Epithelial cell of prostate (primary cell): ENCODE measurements around the gene EFNB2.

Experiments
- DNase-seq: peaks from one replicate; pipeline ENCODE4 v3.0.0-alpha.2; 2011; ENCODE audit warnings: low read depth, low spot score
- H3K27ac ChIP-seq: fragments of 450-650 bp; 2 replicates; pipeline ENCODE4 v1.5.1; 2017; ENCODE audit warnings: mild to moderate bottlenecking

Gene EFNB2

GRCh38 chr13:106551350-106551749, 15.9 kb upstream of the EFNB2 start:
- no peak for DNase-seq
- H3K27ac ChIP-seq, result no peak overlapping the region

DNA sequence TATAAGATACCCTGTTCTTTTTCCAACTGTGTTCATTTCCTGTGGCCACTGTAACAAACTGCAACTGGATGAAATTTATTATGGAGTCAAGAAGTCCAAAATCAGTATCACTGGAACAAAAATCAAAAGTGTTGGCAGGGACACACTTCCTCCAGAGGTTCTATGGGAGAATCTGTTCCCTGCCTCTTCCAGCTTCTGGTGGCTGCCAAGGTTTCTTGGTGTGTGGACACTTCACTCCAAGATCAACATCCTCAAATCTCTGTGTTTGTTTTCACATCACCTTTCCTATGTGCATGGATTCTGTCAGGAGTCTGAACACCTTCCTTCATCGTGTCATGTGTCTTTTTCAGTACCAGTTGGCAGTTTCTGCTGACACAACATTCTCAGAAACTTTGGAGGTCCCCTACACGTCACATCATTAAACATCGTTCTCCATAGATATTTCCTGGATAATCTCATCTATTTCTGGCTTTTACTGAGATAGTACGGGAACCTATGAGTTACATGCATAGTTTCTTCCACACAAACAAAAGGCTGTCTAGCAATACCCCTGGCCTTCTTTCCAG, 15.2 kb upstream of the EFNB2 start:
- no peak for DNase-seq
- H3K27ac ChIP-seq, result no peak overlapping the region

DNA sequence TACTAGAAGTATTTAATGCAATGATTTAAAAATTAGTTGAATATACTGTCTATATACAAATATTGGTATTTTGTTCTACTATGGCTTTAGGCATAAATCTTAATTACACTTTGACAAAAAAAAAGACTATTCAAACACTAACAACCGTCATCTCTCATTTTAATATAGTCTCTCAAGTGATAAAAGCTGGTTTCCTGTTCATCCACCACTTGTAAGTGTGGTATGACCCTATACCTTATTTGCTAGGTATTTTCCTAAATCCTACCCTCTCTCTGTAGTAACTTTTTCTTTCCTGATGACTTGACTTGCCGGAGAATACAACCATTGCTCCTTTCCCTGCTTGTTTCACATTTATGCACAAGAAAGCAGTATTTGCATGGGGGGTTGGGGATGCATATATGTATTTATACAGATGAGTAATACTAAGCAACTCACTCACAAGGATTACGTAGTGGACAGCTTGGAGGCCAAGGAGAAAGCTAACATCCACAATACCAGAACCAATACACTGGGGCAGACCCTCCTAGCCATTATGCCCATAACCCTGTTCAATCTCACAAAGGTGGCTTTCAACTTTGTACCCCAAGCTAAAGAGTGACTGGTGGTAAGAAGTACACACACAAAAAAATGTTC, 12.7 kb upstream of the EFNB2 start:
- H3K27ac ChIP-seq, result no peak overlapping the region
- DNase-seq, result no peak

DNA sequence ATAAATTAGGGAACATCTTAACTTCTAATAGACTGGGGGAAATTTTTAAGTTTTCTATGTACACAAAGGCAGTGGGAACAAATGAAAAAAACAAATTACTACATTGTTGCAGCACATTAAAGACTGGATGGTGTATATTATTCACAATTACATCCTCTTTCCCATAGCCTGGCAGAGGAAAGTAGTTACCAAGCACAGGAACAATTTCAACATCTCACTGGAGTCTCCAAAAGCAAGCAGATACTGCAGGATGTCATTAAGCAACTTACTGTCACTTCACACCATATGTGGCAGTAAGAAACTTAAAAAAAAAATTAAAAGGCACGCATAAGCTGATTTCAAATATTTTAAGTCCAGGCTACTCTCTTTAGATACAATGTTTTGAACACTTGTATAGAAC, 6.4 kb upstream of the EFNB2 start:
- no peak for DNase-seq
- no peak overlapping the region for H3K27ac ChIP-seq

- no peak for DNase-seq
Measured at GRCh38 chr13:106540613-106541012, 5.2 kb upstream of the EFNB2 start.

GRCh38 chr13:106537521-106537920, 2.1 kb upstream of the EFNB2 start:
- no peak for DNase-seq

More at GRCh38 chr13:106540613-106541012, 5.2 kb upstream of the EFNB2 start:
- no peak overlapping the region for H3K27ac ChIP-seq

DNA sequence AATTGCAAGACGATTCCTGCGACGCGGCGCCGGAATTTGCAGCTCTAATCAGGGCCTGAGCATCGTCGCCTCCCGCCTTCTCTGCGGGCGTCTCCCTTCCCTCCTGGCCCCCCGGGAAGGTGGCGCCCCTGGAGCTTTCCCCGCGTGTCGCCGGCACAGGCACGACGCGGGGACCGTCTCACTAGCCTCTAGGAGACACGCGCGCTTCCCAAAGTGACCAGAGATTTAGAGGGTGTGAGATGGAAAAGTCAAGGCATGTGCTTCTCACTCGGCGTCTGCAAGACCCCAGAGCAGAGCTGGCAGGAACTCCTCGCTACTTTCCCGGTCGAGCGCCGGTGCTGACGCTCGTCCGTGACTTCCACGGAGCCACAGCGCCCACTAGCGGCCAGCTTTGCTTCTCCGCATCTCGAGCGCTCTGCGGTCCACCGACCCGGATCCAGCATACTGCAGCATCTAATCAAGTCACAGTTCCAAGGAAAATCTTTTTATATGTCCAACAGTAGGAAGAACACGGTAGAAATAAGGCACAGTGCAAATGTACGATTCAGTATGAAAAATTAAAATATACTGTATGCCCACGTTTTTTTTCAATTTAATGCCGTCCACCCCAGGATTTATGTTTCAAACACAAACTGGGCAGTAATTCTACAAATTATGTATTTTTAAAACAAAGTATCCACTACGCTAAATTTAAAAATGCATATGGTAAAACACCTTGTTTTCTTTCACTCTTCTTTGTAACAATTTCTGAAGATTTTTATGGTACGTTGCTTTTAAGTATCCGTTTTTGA, 977 bp upstream of the EFNB2 start:
- H3K27ac ChIP-seq, result peak overlapping the region; percentile 26

More at GRCh38 chr13:106537521-106537920, 2.1 kb upstream of the EFNB2 start:
- H3K27ac ChIP-seq, result no peak overlapping the region

GRCh38 chr13:106534639-106535551, 567 bp downstream of the EFNB2 start:
- DNase-seq, result no peak
- peak overlapping the region; percentile 83 for H3K27ac ChIP-seq

More for the DNA sequence above, 977 bp upstream of the EFNB2 start:
- DNase-seq, result no peak

- no peak for DNase-seq
- H3K27ac ChIP-seq, result peak overlapping the region; percentile 83
Measured at GRCh38 chr13:106533943-106534638, 1.4 kb downstream of the EFNB2 start.

GRCh38 chr13:106533101-106533942, 2.1 kb downstream of the EFNB2 start:
- DNase-seq, result no peak
- H3K27ac ChIP-seq, result peak overlapping the region; percentile 83

- DNase-seq, result no peak
- peak overlapping the region; percentile 83 for H3K27ac ChIP-seq
Measured at GRCh38 chr13:106532111-106532929, 3.1 kb downstream of the EFNB2 start.

DNA sequence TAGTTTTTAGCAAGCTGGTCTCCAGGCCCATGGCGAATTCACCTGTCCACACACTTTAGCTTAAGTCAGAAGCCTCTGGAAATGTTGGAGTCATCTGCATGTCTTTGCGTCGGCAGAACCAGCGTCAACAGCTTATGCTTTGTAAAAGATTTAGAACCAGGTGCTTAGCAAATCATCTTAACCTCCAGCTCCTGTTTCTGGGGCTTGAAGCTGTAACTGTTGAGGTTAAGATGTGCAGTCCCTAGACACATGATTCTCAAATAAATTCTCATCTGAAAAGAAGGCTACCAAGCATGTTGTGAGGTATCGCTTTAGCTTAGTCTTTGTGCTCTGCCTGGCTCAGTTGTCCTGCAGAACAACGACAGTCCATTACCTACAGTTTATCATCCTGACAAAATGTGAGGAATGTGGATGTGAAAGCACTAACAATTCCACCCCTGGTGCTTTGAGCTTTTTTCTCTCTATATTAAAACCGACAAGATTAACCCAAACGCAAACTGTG, 4.4 kb downstream of the EFNB2 start:
- no peak for DNase-seq
- peak overlapping the region; percentile 2 for H3K27ac ChIP-seq

GRCh38 chr13:106530171-106530851, 5.2 kb downstream of the EFNB2 start:
- DNase-seq, result no peak
- peak overlapping the region; percentile 2 for H3K27ac ChIP-seq

DNA sequence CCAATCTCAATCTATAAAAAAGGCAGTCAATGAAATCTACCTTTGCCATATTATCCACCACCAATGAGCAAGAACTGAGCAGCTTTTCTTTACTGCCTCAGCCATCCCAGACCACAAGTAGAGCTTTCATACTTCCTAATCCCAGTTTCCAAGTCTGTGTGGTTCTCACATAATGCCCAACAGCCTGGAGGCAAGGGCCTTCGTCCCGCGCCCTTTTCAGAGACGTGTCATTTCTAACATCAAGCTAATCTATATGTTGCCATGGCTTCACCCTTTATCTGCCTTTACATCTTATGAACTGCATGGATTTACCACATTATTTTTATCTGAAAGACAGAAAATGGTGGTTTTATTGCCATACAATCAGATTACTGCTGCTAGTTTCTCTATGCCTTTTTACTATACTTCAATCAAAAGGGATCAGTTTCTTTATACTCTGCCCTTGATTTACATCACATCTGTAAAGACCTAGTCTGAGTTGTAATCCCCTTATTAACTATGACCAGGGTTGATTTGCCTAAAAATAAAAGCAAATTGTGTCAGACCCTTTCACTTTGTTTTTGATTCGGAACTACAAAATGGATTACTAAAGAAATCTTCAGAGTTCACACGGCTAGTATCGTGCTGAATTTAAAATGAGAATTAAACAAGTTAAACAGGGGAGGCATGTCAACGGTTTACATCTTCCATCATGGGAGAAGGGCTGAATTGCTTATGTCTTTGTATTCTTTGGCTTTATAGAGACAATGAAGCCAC, 5.9 kb downstream of the EFNB2 start:
- H3K27ac ChIP-seq, result peak overlapping the region; percentile 2
- no peak for DNase-seq

- no peak for DNase-seq
- H3K27ac ChIP-seq, result no peak overlapping the region
Measured at GRCh38 chr13:106528718-106529414, 6.6 kb downstream of the EFNB2 start.

- no peak overlapping the region for H3K27ac ChIP-seq
- no peak for DNase-seq
Measured at GRCh38 chr13:106527826-106528225, 7.6 kb downstream of the EFNB2 start.
